K562 (cell line): ENCODE results near the gene B3GNT9. TPM values are rescaled to one million over a fixed set of nuclear protein-coding genes. Genes with fewer than 3 reads are reported as not detected.
A peak's percentile ranks its signal among the peaks of the same experiment; 100 is the strongest.

Experiments
- ATAC-seq: fragments of 200-7000 bp; cut with Tn5 transposase; 3 replicates; pipeline ENCODE4 v1.9.1; 2020; ENCODE audit warnings: moderate library complexity
- BruUV-seq: library from RNA; stranded (reverse); fragments of 400-500 nt; replicated peaks from 2 replicates; lab custom pipeline; 2021; lab: Mats Ljungman, UMichigan
- CTCF ChIA-PET: fragments of 300-600 bp; formaldehyde crosslinking; extraction: SDS; loops from one replicate; lab custom pipeline; 2021; ENCODE audit warnings: low intra/inter-chr PET ratio; lab: Yijun Ruan, JAX
- POLR2A ChIA-PET: fragments of 300-600, 350-650 bp; sonication (Branson Sonifier 250); formaldehyde crosslinking; extraction: SDS; loops from one replicate; lab custom pipeline; 2021; ENCODE audit warnings: antibody characterized with exemption, inconsistent platforms; lab: Yijun Ruan, JAX
- DNase-seq, 4 experiments: peaks; one replicate each; pipeline versions ENCODE4 v3.0.0 to v3.0.0-alpha.2; 2011 to 2018; ENCODE audit warnings: low spot score in 3 of 4, mixed read lengths in 3 of 4; ENCODE audit errors: extremely low read depth in 1 of 4
- FAIRE-seq: peaks from 2 replicates; lab custom pipeline; 2011; peaks lifted over from hg19 to GRCh38; lab: Jason Lieb, UNC
- H2AFZ ChIP-seq: 2 replicates; pipeline ENCODE4 v1.6.0; 2011; ENCODE audit warnings: low read depth, low read length, control low read depth, inconsistent platforms
- H3K27ac ChIP-seq: fragments of 200-600 bp; 3 replicates; pipeline ENCODE4 v1.8.0; 2011; ENCODE audit warnings: low read depth, mild to moderate bottlenecking, control low read depth, inconsistent platforms, low read length, moderate library complexity, mixed read lengths; ENCODE audit errors: extremely low read depth
- H3K27me3 ChIP-seq, 2 experiments: fragments of 300-600 bp in 1 of 2; 2 replicates in 1 of 2; 3 replicates in 1 of 2; pipeline versions ENCODE4 v1.6.0 to v1.8.0; 2011; ENCODE audit warnings: inconsistent platforms in 2 of 2, low read length in 2 of 2, mild to moderate bottlenecking in 1 of 2, mixed read lengths in 1 of 2, moderate library complexity in 1 of 2; ENCODE audit not compliant: control insufficient read depth in 2 of 2, insufficient read depth in 2 of 2
- H3K36me3 ChIP-seq: fragments of 300-600 bp; 3 replicates; pipeline ENCODE4 v1.8.0; 2011; ENCODE audit warnings: mild to moderate bottlenecking, low read length, inconsistent platforms; ENCODE audit not compliant: control insufficient read depth, insufficient read depth
- H3K4me1 ChIP-seq, 2 experiments: fragments of 200-600 bp in 1 of 2; replicated peaks in 1 of 2; 2 replicates in 1 of 2; 3 replicates in 1 of 2; pipeline versions ENCODE4 v1.5.1 to v1.8.0; 2011; ENCODE audit warnings: inconsistent platforms in 2 of 2, low read length in 2 of 2, mild to moderate bottlenecking in 1 of 2, mixed read lengths in 1 of 2, moderate library complexity in 1 of 2; ENCODE audit not compliant: control insufficient read depth in 2 of 2, insufficient read depth in 2 of 2
- H3K4me2 ChIP-seq: 2 replicates; pipeline ENCODE4 v1.6.1; 2011; ENCODE audit warnings: low read length, control low read depth, inconsistent platforms, mixed read lengths; ENCODE audit not compliant: insufficient read depth
- H3K4me3 ChIP-seq: fragments of 200-600 bp; sonication (generic), shearing (Covaris generic); 2 replicates; pipeline ENCODE4 v1.5.1; 2016; ENCODE audit warnings: control low read depth, inconsistent platforms
- H3K79me2 ChIP-seq: fragments of 200-600 bp; 3 replicates; pipeline ENCODE4 v1.8.0; 2011; ENCODE audit warnings: low read length, inconsistent platforms; ENCODE audit not compliant: control insufficient read depth, insufficient read depth
- H3K9ac ChIP-seq, 2 experiments: 2 replicates each; pipeline versions ENCODE4 v1.6.0 to v1.6.1; 2011; ENCODE audit warnings: low read depth in 2 of 2, low read length in 2 of 2, control low read depth in 1 of 2, inconsistent platforms in 1 of 2, mild to moderate bottlenecking in 1 of 2, mixed read lengths in 1 of 2; ENCODE audit not compliant: insufficient read depth in 1 of 2
- H3K9me1 ChIP-seq: one replicate; pipeline ENCODE4 v1.6.0; 2011; ENCODE audit warnings: inconsistent platforms, mild to moderate bottlenecking, low read length, moderate library complexity; ENCODE audit not compliant: control insufficient read depth, insufficient read depth
- H3K9me3 ChIP-seq: replicated peaks from 2 replicates; pipeline ENCODE4 v1.5.1; 2011; ENCODE audit warnings: low read depth, low read length, inconsistent platforms; ENCODE audit not compliant: control insufficient read depth, insufficient read depth
- H4K20me1 ChIP-seq: replicated peaks from 2 replicates; pipeline ENCODE4 v1.6.1; 2011; ENCODE audit warnings: low read length, inconsistent platforms, mixed read lengths; ENCODE audit not compliant: control insufficient read depth, insufficient read depth
- POLR2G ChIP-seq: fragments of 200-400 bp; formaldehyde crosslinking; IDR thresholded peaks from 2 replicates; pipeline ENCODE4 v1.6.1; 2017; ENCODE audit warnings: low read depth, mild to moderate bottlenecking, antibody characterized with exemption, low read length, moderate library complexity
- ZSCAN32 ChIP-seq: fragments of 450-650 bp; formaldehyde crosslinking; IDR thresholded peaks from 2 replicates; pipeline ENCODE4 v1.4.0; 2020; ENCODE audit warnings: mild to moderate bottlenecking, moderate library complexity
- WGBS: fragments of 100-300 bp; shearing (Covaris generic); methylation state at CpG from one replicate; pipeline ENCODE4 v1.1.6; 2016; ENCODE audit warnings: low coverage, mixed read lengths; ENCODE audit not compliant: insufficient coverage; ENCODE audit errors: missing lambda C conversion rate; 5-methylcytosine and 5-hydroxymethylcytosine counted together
- in situ Hi-C: fragments of 300-500 bp; cut with MboI; formaldehyde crosslinking; loops from 4 replicates; pipeline ENCODE4 v1.15.0; 2018; ENCODE audit warnings: inconsistent platforms, mixed read lengths
- intact Hi-C: fragments of 100-400 bp; cut with micrococcal nuclease; formaldehyde crosslinking; loops from 2 replicates; pipeline ENCODE4 v1.14.2; 2022
- polyA plus RNA-seq, 8 experiments: library from polyadenylated mRNA; depleted of rRNA in 4 of 8; stranded (reverse) in 5 of 8; unstranded in 3 of 8; fragments of >200 nt; fragmentation: Nextera tagmentation in 2 of 8; fragmentation: Illumina TruSeq in 1 of 8; extraction: Ambion mirVana in 2 of 8; extraction: Trizol in 1 of 8; gene quantifications; 2 replicates each; pipeline versions ENCODE4 v1.2.1 to v1.2.3, GENCODE V29; 2011 to 2014; ENCODE audit warnings: inconsistent platforms in 1 of 8, missing spikeins in 1 of 8
- total RNA-seq, 7 experiments: library from RNA; depleted of rRNA in 6 of 7; stranded (reverse); fragments of >200 nt in 6 of 7; fragmentation: Illumina TruSeq in 2 of 7; extraction: Trizol in 2 of 7; gene quantifications; 2 replicates each; pipeline versions ENCODE4 v1.2.1 to v1.2.3, GENCODE V29; 2011 to 2021; ENCODE audit warnings: low replicate concordance in 1 of 7
- TF ChIP-seq, protein P1 (sequence below): sonication (generic); formaldehyde crosslinking; IDR thresholded peaks from 2 replicates; pipeline ENCODE4 v1.8.1; 2023; ENCODE audit warnings: mild to moderate bottlenecking, missing genetic modification reagents

The B3GNT9 gene
- total and polyA plus RNA-seq, 9 of the 15 experiments (the other 6 are each of a cell fraction or from before 2014, with no cell fraction given) = 0.01 to 1.8 (median 1.1) TPM; not detected in 1

DNA sequence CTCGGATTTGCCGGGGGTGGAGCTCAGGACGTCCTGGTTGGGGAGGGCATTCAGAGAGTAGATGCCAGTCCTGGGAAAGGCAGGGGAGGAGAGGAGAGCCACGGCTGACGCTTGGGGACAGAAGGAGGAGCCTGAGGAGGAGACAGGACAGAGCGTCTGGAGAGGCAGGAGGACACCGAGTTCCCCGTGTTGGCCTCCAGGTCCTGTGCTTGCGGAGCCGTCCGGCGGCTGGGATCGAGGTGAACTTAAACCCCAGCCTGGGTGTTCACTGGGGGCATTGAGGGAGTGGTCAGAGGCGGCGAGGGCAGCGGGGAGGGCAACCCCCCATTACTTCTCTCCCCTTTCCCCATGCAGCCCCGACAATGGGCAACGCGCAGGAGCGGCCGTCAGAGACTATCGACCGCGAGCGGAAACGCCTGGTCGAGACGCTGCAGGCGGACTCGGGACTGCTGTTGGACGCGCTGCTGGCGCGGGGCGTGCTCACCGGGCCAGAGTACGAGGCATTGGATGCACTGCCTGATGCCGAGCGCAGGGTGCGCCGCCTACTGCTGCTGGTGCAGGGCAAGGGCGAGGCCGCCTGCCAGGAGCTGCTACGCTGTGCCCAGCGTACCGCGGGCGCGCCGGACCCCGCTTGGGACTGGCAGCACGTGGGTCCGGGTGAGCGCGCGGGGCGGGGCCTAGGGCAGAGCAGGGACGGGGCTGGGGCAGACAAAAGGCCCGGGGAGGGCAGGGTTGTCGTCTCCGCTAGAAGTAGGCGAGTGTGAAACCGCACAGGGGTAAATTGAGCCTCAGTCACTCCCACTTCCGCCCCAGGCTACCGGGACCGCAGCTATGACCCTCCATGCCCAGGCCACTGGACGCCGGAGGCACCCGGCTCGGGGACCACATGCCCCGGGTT, 23.3 kb upstream of the B3GNT9 start:
- intact Hi-C loops = no loop called here
- no peak for DNase-seq
- Histone ChIP-seq H3K36me3 (no peaks in the 10 kb centered on the region), H3K79me2 (no peaks in the 10 kb centered on the region), H2AFZ (no peak overlapping the region), H3K4me2 (no peak overlapping the region), H3K27me3 (no peaks in the 10 kb centered on the region), H3K9ac (peak overlapping the region in 1 of 2 experiments; percentile 76; a peak in 2 of 4 replicates), H3K4me1 (peaks cover 18 to 56% of the 10 kb centered on the region in 2 experiments; a peak in 4 of 5 replicates), H3K27ac (no peak overlapping the region), H3K4me3 (no peak overlapping the region), H4K20me1 (no peaks in the 10 kb centered on the region), H3K9me1 (no peaks in the 10 kb centered on the region), H3K9me3 (no peaks in the 10 kb centered on the region)
- in situ Hi-C loops = loop anchor here (25.0 kb wide), 1 partner anchor 212 kb away; the partner anchor contains the start of gene CES3
- POLR2A ChIA-PET = interaction anchor here (0.6 to 1.1 kb wide), 4 partner anchors 8 to 269 kb away, joined by 3 read pairs; partner anchors contain the start of gene B3GNT9
- CTCF ChIA-PET = no interaction called here
- 75% methylated on average over 24 of the region's 71 CpGs for WGBS
- no peak for ATAC-seq
- TF ChIP-seq ZSCAN32 (no peak), POLR2G (peak; percentile 28)
- TF ChIP-seq, protein P1, sequence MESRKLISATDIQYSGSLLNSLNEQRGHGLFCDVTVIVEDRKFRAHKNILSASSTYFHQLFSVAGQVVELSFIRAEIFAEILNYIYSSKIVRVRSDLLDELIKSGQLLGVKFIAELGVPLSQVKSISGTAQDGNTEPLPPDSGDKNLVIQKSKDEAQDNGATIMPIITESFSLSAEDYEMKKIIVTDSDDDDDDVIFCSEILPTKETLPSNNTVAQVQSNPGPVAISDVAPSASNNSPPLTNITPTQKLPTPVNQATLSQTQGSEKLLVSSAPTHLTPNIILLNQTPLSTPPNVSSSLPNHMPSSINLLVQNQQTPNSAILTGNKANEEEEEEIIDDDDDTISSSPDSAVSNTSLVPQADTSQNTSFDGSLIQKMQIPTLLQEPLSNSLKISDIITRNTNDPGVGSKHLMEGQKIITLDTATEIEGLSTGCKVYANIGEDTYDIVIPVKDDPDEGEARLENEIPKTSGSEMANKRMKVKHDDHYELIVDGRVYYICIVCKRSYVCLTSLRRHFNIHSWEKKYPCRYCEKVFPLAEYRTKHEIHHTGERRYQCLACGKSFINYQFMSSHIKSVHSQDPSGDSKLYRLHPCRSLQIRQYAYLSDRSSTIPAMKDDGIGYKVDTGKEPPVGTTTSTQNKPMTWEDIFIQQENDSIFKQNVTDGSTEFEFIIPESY (CRISPR knock-in tag) = peak; percentile 86
- no peak for FAIRE-seq
- no TSS peak for BruUV-seq
